ENCODE results near the gene PRPF19.

DNA sequence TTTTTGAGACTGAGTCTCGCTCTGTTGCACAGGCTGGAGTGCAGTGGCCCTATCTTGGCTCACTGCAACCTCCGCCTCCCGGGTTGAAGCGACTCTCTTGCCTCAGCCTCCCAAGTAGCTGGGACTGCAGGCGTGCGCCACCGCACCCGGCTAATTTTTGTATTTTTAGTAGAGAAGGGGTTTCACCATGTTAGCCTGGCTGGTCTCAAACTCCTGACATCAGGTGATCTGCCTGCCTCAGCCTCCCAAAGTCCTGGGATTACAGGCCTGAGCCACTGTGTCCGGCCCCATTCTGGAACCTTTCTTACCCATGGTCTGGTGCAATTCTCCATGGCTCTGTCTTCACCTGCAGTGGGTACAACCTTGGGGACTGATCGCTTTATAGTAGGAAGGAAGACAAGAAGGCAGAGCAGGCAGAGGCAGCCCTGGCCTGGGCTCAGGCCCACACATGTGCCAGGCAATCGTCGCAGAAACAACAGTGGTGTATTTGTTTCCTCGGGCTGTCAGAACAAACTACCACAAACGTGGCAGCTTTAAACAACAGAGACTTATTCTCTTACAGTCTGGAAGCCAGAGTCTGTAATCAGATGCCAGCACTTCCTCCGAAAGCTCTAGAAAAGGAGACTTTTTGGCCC is 46.7 kb downstream of the PRPF19 start:
- TF ChIP-seq POLR2A (IDR thresholded peaks at IDR 0.05; ENCODE audit: low read depth, low read length) = no peak
- no peak for TF ChIP-seq TAF1 (IDR thresholded peaks at IDR 0.05; ENCODE audit: low read depth, low read length)
- TF ChIP-seq POLR2AphosphoS5 (IDR thresholded peaks at IDR 0.05; ENCODE audit: low read depth, low read length) = no peak
- TF ChIP-seq PAX5 (IDR thresholded peaks at IDR 0.05; ENCODE audit: insufficient read depth, low read length, severe bottlenecking) = no peak
